GM19463 (cell line): Measurements from ENCODE around the gene ALPI.

Experiments used
- ATAC-seq: cut with Tn5 transposase; IDR thresholded peaks from one replicate; pipeline ENCODE4 v1.9.1; 2021; ENCODE audit warnings: mild to moderate bottlenecking, moderate library complexity; ENCODE audit not compliant: unreplicated experiment

ALPI gene

GRCh38 chr2:232483311-232483922 lies 27.5 kb downstream of the ALPI start:
- no peak for ATAC-seq

- ATAC-seq = no peak
Measured at GRCh38 chr2:232483923-232484627, 28.1 kb downstream of the ALPI start.

- no peak for ATAC-seq
Measured at GRCh38 chr2:232484628-232485347, 28.8 kb downstream of the ALPI start.

GRCh38 chr2:232485348-232485756 lies 29.4 kb downstream of the ALPI start:
- ATAC-seq = no peak

GRCh38 chr2:232485757-232486557 lies 30.0 kb downstream of the ALPI start:
- no peak for ATAC-seq

- ATAC-seq = no peak
Measured at GRCh38 chr2:232486558-232487384, 30.8 kb downstream of the ALPI start.

- ATAC-seq = no peak
Measured at GRCh38 chr2:232487385-232488096, 31.6 kb downstream of the ALPI start, which contains the start of gene ECEL1. Gene ECEL1, minus strand, starts transcription at chr2:232487834. Its CDS starts 1,181 bp downstream, at chr2:232486653.

- ATAC-seq = no peak
Measured at GRCh38 chr2:232488097-232488711, 32.3 kb downstream of the ALPI start.

GRCh38 chr2:232488721-232489300 lies 32.9 kb downstream of the ALPI start:
- ATAC-seq = no peak

GRCh38 chr2:232489516-232490220 lies 33.7 kb downstream of the ALPI start:
- no peak for ATAC-seq

- no peak for ATAC-seq
Measured at GRCh38 chr2:232490221-232491138, 34.5 kb downstream of the ALPI start.

- ATAC-seq = no peak
Measured at GRCh38 chr2:232491139-232491780, 35.3 kb downstream of the ALPI start.

- ATAC-seq = no peak
Measured at GRCh38 chr2:232492236-232492848, 36.4 kb downstream of the ALPI start.

- no peak for ATAC-seq
Measured at GRCh38 chr2:232492963-232493700, 37.2 kb downstream of the ALPI start.

GRCh38 chr2:232493701-232494474 lies 37.9 kb downstream of the ALPI start:
- no peak for ATAC-seq
